ENCODE measurements around the gene CRYGS.

- TF ChIP-seq SIN3A (IDR thresholded peaks at IDR 0.05; ENCODE audit: low read depth), result no peak
- TF ChIP-seq POLR2A (IDR thresholded peaks at IDR 0.05; ENCODE audit: borderline replicate concordance, extremely low read depth, insufficient read depth, insufficient read length), result no peak
- TF ChIP-seq, protein P1, sequence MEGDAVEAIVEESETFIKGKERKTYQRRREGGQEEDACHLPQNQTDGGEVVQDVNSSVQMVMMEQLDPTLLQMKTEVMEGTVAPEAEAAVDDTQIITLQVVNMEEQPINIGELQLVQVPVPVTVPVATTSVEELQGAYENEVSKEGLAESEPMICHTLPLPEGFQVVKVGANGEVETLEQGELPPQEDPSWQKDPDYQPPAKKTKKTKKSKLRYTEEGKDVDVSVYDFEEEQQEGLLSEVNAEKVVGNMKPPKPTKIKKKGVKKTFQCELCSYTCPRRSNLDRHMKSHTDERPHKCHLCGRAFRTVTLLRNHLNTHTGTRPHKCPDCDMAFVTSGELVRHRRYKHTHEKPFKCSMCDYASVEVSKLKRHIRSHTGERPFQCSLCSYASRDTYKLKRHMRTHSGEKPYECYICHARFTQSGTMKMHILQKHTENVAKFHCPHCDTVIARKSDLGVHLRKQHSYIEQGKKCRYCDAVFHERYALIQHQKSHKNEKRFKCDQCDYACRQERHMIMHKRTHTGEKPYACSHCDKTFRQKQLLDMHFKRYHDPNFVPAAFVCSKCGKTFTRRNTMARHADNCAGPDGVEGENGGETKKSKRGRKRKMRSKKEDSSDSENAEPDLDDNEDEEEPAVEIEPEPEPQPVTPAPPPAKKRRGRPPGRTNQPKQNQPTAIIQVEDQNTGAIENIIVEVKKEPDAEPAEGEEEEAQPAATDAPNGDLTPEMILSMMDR (IDR thresholded peaks at IDR 0.05 in 2 of 3, conservative IDR thresholded peaks at IDR 0.05 in 1 of 3; ENCODE audit: borderline replicate concordance in 1 of 3, insufficient read depth in 1 of 3, low read depth in 2 of 3, low read length in 2 of 3), result no peak
- no peak for TF ChIP-seq EZH2 (IDR thresholded peaks at IDR 0.05)
- no peak for TF ChIP-seq ZNF274 (IDR thresholded peaks at IDR 0.05; ENCODE audit: low read depth, low read length)
- TF ChIP-seq POLR2AphosphoS5 (IDR thresholded peaks at IDR 0.05; ENCODE audit: low read depth, low read length), result no peak
- no peak for TF ChIP-seq MAX (IDR thresholded peaks at IDR 0.05)
- TF ChIP-seq EGR1 (IDR thresholded peaks at IDR 0.05; ENCODE audit: low read depth), result no peak
- TF ChIP-seq JUND (IDR thresholded peaks at IDR 0.05), result no peak
- no peak for TF ChIP-seq SRF (IDR thresholded peaks at IDR 0.05; ENCODE audit: low read depth)
- TF ChIP-seq SP1 (IDR thresholded peaks at IDR 0.05; ENCODE audit: low read depth), result no peak
- no peak for TF ChIP-seq EZH2phosphoT487 (IDR thresholded peaks at IDR 0.05; ENCODE audit: borderline replicate concordance)
- TF ChIP-seq TCF7L2 (IDR thresholded peaks at IDR 0.05; ENCODE audit: borderline replicate concordance, extremely low read depth, insufficient read depth, insufficient read length), result no peak
These were observed 46.6 kb downstream of the CRYGS start for GRCh38 chr3:186497608-186498007.

All from HCT116 (cell line).